Testis (tissue), 3 donors: ENCODE data around the gene LCE4A. TPM values are rescaled to one million over a fixed set of nuclear protein-coding genes. Genes with fewer than 3 reads are reported as not detected.

Source experiments
- DNase-seq: peaks from one replicate; pipeline ENCODE4 v3.0.0-alpha.2; 2019
- H3K27ac ChIP-seq, 2 donors: fragments of 200-600 bp; sonication (generic); one replicate each; pipeline ENCODE4 v1.5.1; 2019
- H3K27me3 ChIP-seq: fragments of 200-600 bp; sonication (generic); one replicate; pipeline ENCODE4 v1.5.1; 2019
- H3K36me3 ChIP-seq: fragments of 200-600 bp; sonication (generic); one replicate; pipeline ENCODE4 v1.5.1; 2017; ENCODE audit warnings: low read depth; ENCODE audit errors: missing control alignments
- H3K4me1 ChIP-seq: fragments of 200-600 bp; sonication (generic); one replicate; pipeline ENCODE4 v1.5.1; 2019
- H3K4me3 ChIP-seq, 2 donors: fragments of 200-600 bp; sonication (generic); one replicate each; pipeline ENCODE4 v1.5.1; 2017 to 2019
- H3K9me3 ChIP-seq: fragments of 200-600 bp; sonication (generic); one replicate; pipeline ENCODE4 v1.5.1; 2017
- CTCF ChIP-seq, 3 experiments: fragments of 450-650 bp in 2 of 3; fragments of 200-600 bp in 1 of 3; sonication (generic) in 1 of 3; IDR thresholded peaks; one replicate each; pipeline ENCODE4 v1.5.1; 2016 to 2019; ENCODE audit warnings: antibody characterized with exemption in 3 of 3, mild to moderate bottlenecking in 2 of 3, moderate library complexity in 1 of 3
- POLR2A ChIP-seq: fragments of 450-650 bp; IDR thresholded peaks from one replicate; pipeline ENCODE4 v1.6.1; 2017; ENCODE audit warnings: antibody characterized with exemption, mild to moderate bottlenecking, moderate library complexity
- WGBS, 2 donors: methylation state at CpG; one replicate each; pipeline ENCODE4 v1.1.5; 2018; 5-methylcytosine and 5-hydroxymethylcytosine counted together
- intact Hi-C: fragments of 100-400 bp; cut with DNase I; formaldehyde crosslinking; loops from one replicate; pipeline ENCODE4 v1.15.1; 2023; ENCODE audit warnings: low total_unique reads
- polyA plus RNA-seq: library from polyadenylated mRNA; stranded (reverse); fragments of 350-450 nt; fragmentation: Illumina TruSeq; extraction: RNeasy Lipid Tissue Mini Kit (QIAGEN cat#74804); gene quantifications from one replicate; pipeline ENCODE4 v1.2.3, GENCODE V29; 2014; ENCODE audit warnings: low read depth, low replicate concordance; ENCODE audit not compliant: insufficient read depth
- total RNA-seq, 2 donors: library from RNA; depleted of rRNA; stranded (reverse); fragments of >200 nt; gene quantifications; one replicate each; pipeline ENCODE4 v1.2.3, GENCODE V29; 2016

LCE4A gene
- total and polyA plus RNA-seq, 3 donors from 2014 or later = not detected

GRCh38 chr1:152699746-152700145 is 8.2 kb upstream of the LCE4A start:
- H3K27ac ChIP-seq = no peak overlapping the region
- no peak for DNase-seq
- H3K9me3 ChIP-seq = no peaks in the 10 kb centered on the region
- WGBS, 2 donors = 90% methylated on average over 4 of the region's 4 CpGs
- no peak overlapping the region for H3K4me3 ChIP-seq
- TF ChIP-seq POLR2A (no peak), CTCF (IDR thresholded peaks at IDR 0.05) (no peak)
- H3K27me3 ChIP-seq = no peaks in the 10 kb centered on the region
- intact Hi-C loops = no loop called here
- H3K4me1 ChIP-seq = no peaks in the 10 kb centered on the region
- H3K36me3 ChIP-seq = no peaks in the 10 kb centered on the region

GRCh38 chr1:152718238-152718637 is 10.3 kb downstream of the LCE4A start:
- intact Hi-C loops = no loop called here
- TF ChIP-seq CTCF (IDR thresholded peaks at IDR 0.05) (no peak), POLR2A (no peak)

GRCh38 chr1:152725261-152725660 is 17.3 kb downstream of the LCE4A start:
- Histone ChIP-seq H3K9me3 (no peaks in the 10 kb centered on the region), H3K27me3 (no peaks in the 10 kb centered on the region), H3K4me1 (no peaks in the 10 kb centered on the region), H3K27ac (no peak overlapping the region), H3K36me3 (no peaks in the 10 kb centered on the region), H3K4me3 (no peak overlapping the region)
- TF ChIP-seq CTCF (IDR thresholded peaks at IDR 0.05) (no peak), POLR2A (no peak)
- no peak for DNase-seq
- intact Hi-C loops = no loop called here

More at GRCh38 chr1:152718238-152718637, 10.3 kb downstream of the LCE4A start:
- Histone ChIP-seq H3K27ac (no peak overlapping the region), H3K4me1 (no peaks in the 10 kb centered on the region), H3K36me3 (no peaks in the 10 kb centered on the region), H3K9me3 (no peaks in the 10 kb centered on the region), H3K4me3 (no peak overlapping the region), H3K27me3 (no peaks in the 10 kb centered on the region)
- DNase-seq = no peak

- Histone ChIP-seq H3K36me3 (no peaks in the 10 kb centered on the region), H3K4me3 (no peak overlapping the region), H3K27me3 (no peaks in the 10 kb centered on the region), H3K4me1 (no peaks in the 10 kb centered on the region), H3K9me3 (no peaks in the 10 kb centered on the region), H3K27ac (no peak overlapping the region)
- no peak for DNase-seq
- TF ChIP-seq CTCF (IDR thresholded peaks at IDR 0.05) (no peak), POLR2A (no peak)
- intact Hi-C loops = no loop called here
- 58 to 60% methylated on average over 1 of the region's 1 CpG for WGBS, 2 donors
Observed at GRCh38 chr1:152728986-152729385, 21.0 kb downstream of the LCE4A start.

GRCh38 chr1:152735648-152736047 is 27.7 kb downstream of the LCE4A start:
- Histone ChIP-seq H3K27ac (no peak overlapping the region), H3K36me3 (no peaks in the 10 kb centered on the region), H3K9me3 (no peaks in the 10 kb centered on the region), H3K4me3 (no peak overlapping the region), H3K27me3 (no peaks in the 10 kb centered on the region), H3K4me1 (no peaks in the 10 kb centered on the region)
- TF ChIP-seq CTCF (IDR thresholded peaks at IDR 0.05) = no peak
- 27 to 33% methylated on average over 1 of the region's 1 CpG for WGBS, 2 donors
- intact Hi-C loops = no loop called here
- DNase-seq = no peak
